Neural cell (in vitro differentiated cells): ENCODE data around the gene PCK1. TPM values are rescaled to one million over a fixed set of nuclear protein-coding genes. Genes with fewer than 3 reads are reported as not detected.

Source experiments
- H2AFZ ChIP-seq: fragments of 200-600, 300-800 bp; sonication (generic), shearing (Covaris generic); 2 replicates; pipeline ENCODE4 v1.6.0; 2014; ENCODE audit warnings: low read depth, mild to moderate bottlenecking, antibody characterized with exemption, low read length, moderate library complexity
- H3F3A ChIP-seq: fragments of 200-600 bp; shearing (Covaris generic); 2 replicates; pipeline ENCODE4 v1.6.1; 2016; ENCODE audit warnings: mild to moderate bottlenecking, moderate library complexity, mixed read lengths, antibody characterized with exemption, low read length; ENCODE audit not compliant: insufficient read depth, poor library complexity, severe bottlenecking
- H3K27ac ChIP-seq: fragments of 200-600, 300-800 bp; sonication (generic), shearing (Covaris generic); 2 replicates; pipeline ENCODE4 v1.5.1; 2014; ENCODE audit warnings: mild to moderate bottlenecking, low read length, moderate library complexity
- H3K27me3 ChIP-seq: fragments of 300-800, 200-600 bp; sonication (generic), shearing (Covaris generic); 2 replicates; pipeline ENCODE4 v1.6.0; 2014; ENCODE audit warnings: mild to moderate bottlenecking, low read depth, low read length, moderate library complexity; ENCODE audit not compliant: insufficient read depth
- H3K36me3 ChIP-seq: fragments of 300-800, 200-600 bp; sonication (generic), shearing (Covaris generic); 2 replicates; pipeline ENCODE4 v1.5.1; 2014; ENCODE audit warnings: mild to moderate bottlenecking, antibody characterized with exemption, low read length, moderate library complexity; ENCODE audit not compliant: insufficient read depth
- H3K4me2 ChIP-seq: fragments of 300-800, 200-600 bp; sonication (generic), shearing (Covaris generic); 2 replicates; pipeline ENCODE4 v1.6.0; 2014; ENCODE audit warnings: mild to moderate bottlenecking, low read length
- H3K4me3 ChIP-seq: fragments of 300-800, 200-600 bp; sonication (generic), shearing (Covaris generic); 2 replicates; pipeline ENCODE4 v1.5.1; 2014; ENCODE audit warnings: mild to moderate bottlenecking, low read length, moderate library complexity
- H3K79me2 ChIP-seq: fragments of 200-600 bp; shearing (Covaris generic); replicated peaks from 2 replicates; pipeline ENCODE4 v1.6.0; 2014; ENCODE audit warnings: mild to moderate bottlenecking, low read length, moderate library complexity; ENCODE audit not compliant: insufficient read depth
- H3K9ac ChIP-seq: fragments of 300-800, 200-600 bp; sonication (generic), shearing (Covaris generic); 2 replicates; pipeline ENCODE4 v1.6.1; 2016; ENCODE audit warnings: mild to moderate bottlenecking, low read length, mixed read lengths
- H3K9me2 ChIP-seq: fragments of 200-600 bp; shearing (Covaris generic); 2 replicates; pipeline ENCODE4 v1.6.1; 2016; ENCODE audit warnings: mild to moderate bottlenecking, low read length, mixed read lengths; ENCODE audit not compliant: insufficient read depth
- H3K9me3 ChIP-seq: fragments of 200-600, 300-800 bp; sonication (generic), shearing (Covaris generic); 2 replicates; pipeline ENCODE4 v1.6.1; 2016; ENCODE audit warnings: mild to moderate bottlenecking, mixed run types, low read length, moderate library complexity, mixed read lengths
- H4K20me1 ChIP-seq: fragments of 200-600 bp; shearing (Covaris generic); 2 replicates; pipeline ENCODE4 v1.6.1; 2016; ENCODE audit warnings: mild to moderate bottlenecking, mixed run types; ENCODE audit not compliant: insufficient read depth
- EP300 ChIP-seq: fragments of 450-650 bp; conservative IDR thresholded peaks from 2 replicates; pipeline ENCODE4 v1.6.1; 2014; ENCODE audit warnings: antibody characterized with exemption, mild to moderate bottlenecking, moderate library complexity; ENCODE audit not compliant: poor library complexity, severe bottlenecking
- EZH2 ChIP-seq: fragments of 200-600, 300-800 bp; shearing (Covaris generic), sonication (generic); IDR thresholded peaks from 2 replicates; pipeline ENCODE4 v1.6.1; 2014; ENCODE audit warnings: antibody characterized with exemption, low read length, borderline replicate concordance, mild to moderate bottlenecking; ENCODE audit not compliant: insufficient read depth, poor library complexity, severe bottlenecking
- MXI1 ChIP-seq: fragments of 450-650 bp; conservative IDR thresholded peaks from 2 replicates; pipeline ENCODE4 v1.6.1; 2014; ENCODE audit warnings: antibody characterized with exemption, mild to moderate bottlenecking; ENCODE audit not compliant: poor library complexity, severe bottlenecking
- POLR2AphosphoS5 ChIP-seq: IDR thresholded peaks from 2 replicates; pipeline ENCODE4 v1.6.1; 2012
- RAD21 ChIP-seq: fragments of 450-650 bp; conservative IDR thresholded peaks from 2 replicates; pipeline ENCODE4 v1.6.1; 2014; ENCODE audit warnings: antibody characterized with exemption, mild to moderate bottlenecking, moderate library complexity
- REST ChIP-seq: IDR thresholded peaks from 2 replicates; pipeline ENCODE4 v1.6.1; 2012; ENCODE audit warnings: borderline replicate concordance
- SMC3 ChIP-seq: fragments of 450-650 bp; conservative IDR thresholded peaks from 2 replicates; pipeline ENCODE4 v1.6.1; 2014; ENCODE audit warnings: antibody characterized with exemption, mild to moderate bottlenecking, moderate library complexity; ENCODE audit not compliant: poor library complexity
- TAF1 ChIP-seq: IDR thresholded peaks from 2 replicates; pipeline ENCODE4 v1.6.1; 2012; ENCODE audit warnings: low read depth
- polyA plus RNA-seq: library from polyadenylated mRNA; depleted of rRNA; stranded (reverse); fragments of >200 nt; gene quantifications from 2 replicates; pipeline ENCODE4 v1.2.3, GENCODE V29; 2014
- TF ChIP-seq, protein P1 (sequence below): fragments of 450-650 bp; IDR thresholded peaks from 2 replicates; pipeline ENCODE4 v1.5.1; 2014; ENCODE audit warnings: antibody characterized with exemption, mild to moderate bottlenecking, moderate library complexity; ENCODE audit not compliant: poor library complexity, severe bottlenecking

PCK1 gene
- polyA plus RNA-seq, 1 donor from 2014 or later = 0.24 TPM

DNA sequence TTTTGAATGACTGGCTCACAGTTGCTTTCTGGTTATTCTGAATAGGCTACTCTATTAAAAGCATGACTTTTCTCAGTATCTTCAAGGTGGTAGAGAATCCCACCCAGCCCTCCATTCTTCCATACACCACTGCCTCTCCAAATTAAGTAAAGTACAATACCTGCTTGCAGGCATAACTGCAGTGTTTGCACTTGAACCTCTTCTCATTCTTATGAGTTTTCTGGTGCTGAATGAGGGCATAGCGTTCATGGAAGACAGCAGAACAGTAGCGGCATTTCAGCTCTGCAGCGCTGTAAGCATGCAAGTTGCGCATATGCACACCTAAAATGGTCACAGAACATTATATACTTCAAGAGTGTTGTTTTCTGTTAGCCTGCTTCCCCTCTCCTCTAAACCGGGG is 48.5 kb upstream of the PCK1 start:
- Histone ChIP-seq H3K9ac (no peak overlapping the region), H3K4me3 (no peak overlapping the region), H3K36me3 (no peaks in the 10 kb centered on the region), H3F3A (no peaks in the 10 kb centered on the region), H3K27me3 (no peaks in the 10 kb centered on the region), H3K79me2 (no peaks in the 10 kb centered on the region), H3K9me3 (no peaks in the 10 kb centered on the region), H3K9me2 (no peaks in the 10 kb centered on the region), H3K4me2 (no peak overlapping the region), H4K20me1 (no peaks in the 10 kb centered on the region), H2AFZ (no peak overlapping the region), H3K27ac (no peak overlapping the region)
- no peak for TF ChIP-seq REST
- TF ChIP-seq SMC3 = no peak
- no peak for TF ChIP-seq EP300
- no peak for TF ChIP-seq TAF1
- no peak for TF ChIP-seq EZH2

DNA sequence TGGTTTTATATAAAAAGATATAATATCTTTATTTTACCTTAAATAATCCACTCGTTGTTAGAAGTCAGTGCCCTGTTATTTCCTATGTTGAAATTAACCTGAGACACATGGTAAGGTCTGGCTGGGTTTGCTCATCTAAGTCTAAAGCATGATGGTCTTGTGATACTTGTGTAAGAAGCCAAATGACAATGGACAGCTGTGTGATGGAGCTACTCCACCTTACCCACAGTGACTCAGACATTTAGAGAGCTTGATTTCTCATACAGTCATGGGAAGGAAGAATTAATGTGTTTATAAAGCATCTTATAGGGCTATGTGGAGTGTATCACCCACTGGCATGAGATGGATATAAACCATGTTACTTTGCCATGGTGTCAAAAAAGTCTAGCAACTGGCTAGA is 47.7 kb upstream of the PCK1 start:
- Histone ChIP-seq H3K27me3 (no peaks in the 10 kb centered on the region), H3K9ac (no peak overlapping the region), H3K4me2 (no peak overlapping the region), H3K36me3 (no peaks in the 10 kb centered on the region), H3F3A (no peaks in the 10 kb centered on the region), H3K9me3 (no peaks in the 10 kb centered on the region), H3K79me2 (no peaks in the 10 kb centered on the region), H3K27ac (no peak overlapping the region), H3K4me3 (no peak overlapping the region), H4K20me1 (no peaks in the 10 kb centered on the region), H2AFZ (no peak overlapping the region), H3K9me2 (no peaks in the 10 kb centered on the region)
- no peak for TF ChIP-seq POLR2AphosphoS5
- TF ChIP-seq SMC3 = no peak
- no peak for TF ChIP-seq EP300
- TF ChIP-seq MXI1 = no peak
- no peak for TF ChIP-seq REST
- no peak for TF ChIP-seq RAD21
- TF ChIP-seq, protein P1, sequence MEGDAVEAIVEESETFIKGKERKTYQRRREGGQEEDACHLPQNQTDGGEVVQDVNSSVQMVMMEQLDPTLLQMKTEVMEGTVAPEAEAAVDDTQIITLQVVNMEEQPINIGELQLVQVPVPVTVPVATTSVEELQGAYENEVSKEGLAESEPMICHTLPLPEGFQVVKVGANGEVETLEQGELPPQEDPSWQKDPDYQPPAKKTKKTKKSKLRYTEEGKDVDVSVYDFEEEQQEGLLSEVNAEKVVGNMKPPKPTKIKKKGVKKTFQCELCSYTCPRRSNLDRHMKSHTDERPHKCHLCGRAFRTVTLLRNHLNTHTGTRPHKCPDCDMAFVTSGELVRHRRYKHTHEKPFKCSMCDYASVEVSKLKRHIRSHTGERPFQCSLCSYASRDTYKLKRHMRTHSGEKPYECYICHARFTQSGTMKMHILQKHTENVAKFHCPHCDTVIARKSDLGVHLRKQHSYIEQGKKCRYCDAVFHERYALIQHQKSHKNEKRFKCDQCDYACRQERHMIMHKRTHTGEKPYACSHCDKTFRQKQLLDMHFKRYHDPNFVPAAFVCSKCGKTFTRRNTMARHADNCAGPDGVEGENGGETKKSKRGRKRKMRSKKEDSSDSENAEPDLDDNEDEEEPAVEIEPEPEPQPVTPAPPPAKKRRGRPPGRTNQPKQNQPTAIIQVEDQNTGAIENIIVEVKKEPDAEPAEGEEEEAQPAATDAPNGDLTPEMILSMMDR = no peak
- TF ChIP-seq TAF1 = no peak
- no peak for TF ChIP-seq EZH2
